Measurements from ENCODE around the gene VSIG8. TPM values are rescaled to one million over a fixed set of nuclear protein-coding genes. Genes with fewer than 3 reads are reported as not detected.

VSIG8 gene
- total and polyA plus RNA-seq, 9 of the 15 experiments (the other 6 are each of a cell fraction or from before 2014, with no cell fraction given), result not detected

- TF ChIP-seq HBP1 (CRISPR knock-in tag; IDR thresholded peaks at IDR 0.05) (no peak), NR2C1 (IDR thresholded peaks at IDR 0.05) (no peak), NR2C1 (tag; IDR thresholded peaks at IDR 0.05) (no peak), BCOR (IDR thresholded peaks at IDR 0.05) (peak; percentile 25; the same call in 1 of the 2 replicates), RBM25 (IDR thresholded peaks at IDR 0.05; ENCODE audit: low read depth, low read length, severe bottlenecking) (peak; percentile 66), ESRRA (IDR thresholded peaks at IDR 0.05; ENCODE audit: borderline replicate concordance, low read depth) (0 out of 2 replicates have a peak, but pooled peaks have one; percentile 18), FOXJ2 (tag; IDR thresholded peaks at IDR 0.05) (no peak), FOXK2 (conservative IDR thresholded peaks at IDR 0.05 in 1 of 2, IDR thresholded peaks at IDR 0.05 in 1 of 2; ENCODE audit: low read depth in 2 of 2) (no peak), ZFP1 (CRISPR knock-in tag; IDR thresholded peaks at IDR 0.05) (no peak), CTCF (IDR thresholded peaks at IDR 0.05 in 2 of 3, conservative IDR thresholded peaks at IDR 0.05 in 1 of 3; ENCODE audit: insufficient read depth in 2 of 3, low read depth in 1 of 3, low read length in 3 of 3) (peak in 2 of 3 experiments; percentile 20 to 31; a peak in 3 of 6 replicates), NFIC (IDR thresholded peaks at IDR 0.05) (no peak), JUNB (CRISPR knock-in tag; conservative IDR thresholded peaks at IDR 0.05) (no peak), MIER1 (IDR thresholded peaks at IDR 0.05; ENCODE audit: low read depth) (no peak), MTA3 (IDR thresholded peaks at IDR 0.05; ENCODE audit: borderline replicate concordance) (no peak), CAMTA2 (CRISPR knock-in tag; conservative IDR thresholded peaks at IDR 0.05) (no peak), POLR2AphosphoS5 (IDR thresholded peaks at IDR 0.05; ENCODE audit: control insufficient read depth, insufficient read depth, low read depth, low read length) (no peak), SPI1 (IDR thresholded peaks at IDR 0.05; ENCODE audit: borderline replicate concordance, low read depth, low read length) (no peak), ZNF695 (CRISPR knock-in tag; IDR thresholded peaks at IDR 0.05) (no peak), KAT2B (IDR thresholded peaks at IDR 0.05; ENCODE audit: low read depth, low read length) (no peak), ZNF239 (CRISPR knock-in tag; IDR thresholded peaks at IDR 0.05) (no peak), TSHZ1 (CRISPR knock-in tag; IDR thresholded peaks at IDR 0.05) (no peak), NFXL1 (CRISPR knock-in tag; IDR thresholded peaks at IDR 0.05) (no peak), MBD1 (CRISPR knock-in tag; IDR thresholded peaks at IDR 0.05) (no peak)
Measured at GRCh38 chr1:159851407-159851806, 11.1 kb downstream of the VSIG8 start (continued).

All from K562 (cell line).